ENCODE measurements around the gene CZIB.

GRCh38 chr1:53197291-53198200 lies 22.9 kb downstream of the CZIB start:
- TF ChIP-seq CTCF (IDR thresholded peaks at IDR 0.05) = no peak
- no peak for TF ChIP-seq ZFX (IDR thresholded peaks at IDR 0.05; ENCODE audit: borderline replicate concordance)

All from 22Rv1 (cell line).